GM03348 (cell line): ENCODE data around the gene ENOX1.

ENCODE experiments used
- DNase-seq: peaks from one replicate; pipeline ENCODE4 v3.0.0; 2012; ENCODE audit warnings: low spot score

Gene ENOX1

GRCh38 chr13:43608400-43609137, 178.2 kb downstream of the ENOX1 start:
- DNase-seq: no peak

- DNase-seq: no peak
Measured at GRCh38 chr13:43597599-43597945, 189.2 kb downstream of the ENOX1 start.

- DNase-seq: no peak
Measured at GRCh38 chr13:43596924-43597598, 189.7 kb downstream of the ENOX1 start.

GRCh38 chr13:43596006-43596405, 190.8 kb downstream of the ENOX1 start:
- no peak for DNase-seq

- no peak for DNase-seq
Measured at GRCh38 chr13:43587376-43587775, 199.4 kb downstream of the ENOX1 start.

GRCh38 chr13:43584751-43585150, 202.0 kb downstream of the ENOX1 start:
- DNase-seq: no peak

- peak; percentile 25 for DNase-seq
Measured at GRCh38 chr13:43583321-43583720, 203.5 kb downstream of the ENOX1 start.

GRCh38 chr13:43580280-43580679, 206.5 kb downstream of the ENOX1 start:
- DNase-seq: no peak

GRCh38 chr13:43579321-43579720, 207.5 kb downstream of the ENOX1 start:
- no peak for DNase-seq

- DNase-seq: no peak
Measured at GRCh38 chr13:43574605-43575004, 212.2 kb downstream of the ENOX1 start.

- DNase-seq: peak; percentile 13
Measured at GRCh38 chr13:43573802-43574514, 212.8 kb downstream of the ENOX1 start.

- DNase-seq: no peak
Measured at GRCh38 chr13:43573361-43573740, 213.4 kb downstream of the ENOX1 start.

GRCh38 chr13:43572656-43573360, 214.0 kb downstream of the ENOX1 start:
- DNase-seq: peak; percentile 34

- no peak for DNase-seq
Measured at GRCh38 chr13:43569658-43570057, 217.1 kb downstream of the ENOX1 start.

- peak; percentile 29 for DNase-seq
Measured at GRCh38 chr13:43567608-43568007, 219.2 kb downstream of the ENOX1 start.

- no peak for DNase-seq
Measured at GRCh38 chr13:43564952-43565351, 221.8 kb downstream of the ENOX1 start.

- no peak for DNase-seq
Measured at GRCh38 chr13:43561081-43561480, 225.7 kb downstream of the ENOX1 start.

- peak; percentile 12 for DNase-seq
Measured at GRCh38 chr13:43558939-43559338, 227.8 kb downstream of the ENOX1 start.

GRCh38 chr13:43558326-43558725, 228.4 kb downstream of the ENOX1 start:
- DNase-seq: no peak

GRCh38 chr13:43555667-43556066, 231.1 kb downstream of the ENOX1 start:
- DNase-seq: no peak

GRCh38 chr13:43551897-43552456, 234.8 kb downstream of the ENOX1 start:
- no peak for DNase-seq

- DNase-seq: no peak
Measured at GRCh38 chr13:43546816-43547215, 240.0 kb downstream of the ENOX1 start.
